ENCODE measurements around the gene ADARB2.
"Not testable (repeated sequence)": the region's sequence is repeated elsewhere in the genome, so short reads cannot be mapped to it uniquely, and the experiment has no call there.

ADARB2 gene

DNA sequence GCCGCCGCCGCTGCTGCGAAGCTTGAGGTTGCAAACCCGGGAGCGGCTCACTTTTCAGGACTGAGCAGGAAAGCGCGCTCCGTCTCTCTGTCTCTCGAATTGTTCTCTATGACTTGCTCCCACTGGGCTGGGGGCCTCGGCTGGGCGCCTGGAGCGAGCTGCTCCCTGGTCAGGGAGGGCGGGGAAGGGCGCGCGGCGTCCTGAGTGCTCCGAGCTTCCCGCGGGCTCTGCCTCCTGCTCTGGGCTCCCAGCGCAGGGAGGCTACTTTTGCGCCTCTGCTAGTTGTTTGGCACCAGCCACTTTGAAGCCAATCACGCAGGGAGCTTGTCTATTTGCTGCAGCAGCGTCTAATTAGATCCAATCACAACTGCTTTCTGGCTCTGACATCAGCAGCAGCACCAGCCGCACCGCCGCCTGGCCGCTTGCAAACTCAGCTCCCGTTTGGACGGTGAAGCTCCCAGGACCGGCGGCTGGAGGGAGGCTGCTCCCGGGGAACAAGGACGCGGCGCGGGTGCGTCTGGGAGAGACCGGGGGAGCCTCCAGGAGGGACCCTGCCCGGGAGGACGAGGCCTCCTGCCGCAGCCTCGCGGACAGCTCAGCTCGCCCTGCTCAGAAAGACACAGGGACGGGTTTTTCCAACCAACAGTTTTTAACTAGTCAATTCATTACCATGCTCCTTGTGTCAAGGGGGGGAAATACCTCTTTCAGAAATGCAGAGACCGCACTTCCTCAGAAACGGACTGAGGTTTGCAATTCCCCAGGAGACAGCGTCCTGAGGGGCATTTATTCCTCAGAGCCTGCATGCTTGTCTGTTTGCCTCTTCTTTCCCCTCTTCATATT lies at the start of gene ADARB2:
Gene ADARB2, minus strand, starts transcription at position 304 of the 840 bp plus-strand sequence.
- peak; percentile 2 for DNase-seq (ENCODE audit: low read depth)

DNA sequence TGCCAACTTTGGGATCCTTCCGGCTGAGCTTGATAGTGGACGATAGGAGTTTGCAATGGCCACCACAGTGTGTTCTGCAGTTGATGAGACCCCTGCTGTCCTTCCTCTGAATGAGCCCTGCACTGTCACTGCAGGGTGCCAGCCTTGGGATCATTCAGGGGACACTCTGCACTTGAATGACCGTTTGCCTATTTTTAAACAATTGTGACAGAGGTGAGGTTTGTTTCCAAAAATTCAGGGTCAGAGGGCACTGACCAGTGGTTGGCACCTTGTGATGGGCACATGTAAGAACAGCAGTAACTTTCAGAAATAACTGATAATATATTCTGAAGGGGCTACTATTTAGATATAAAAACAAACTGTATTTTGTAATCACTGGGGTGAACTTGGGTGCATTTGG lies 48.5 kb upstream of the ADARB2 start:
- DNase-seq (ENCODE audit: low read depth): no peak

DNA sequence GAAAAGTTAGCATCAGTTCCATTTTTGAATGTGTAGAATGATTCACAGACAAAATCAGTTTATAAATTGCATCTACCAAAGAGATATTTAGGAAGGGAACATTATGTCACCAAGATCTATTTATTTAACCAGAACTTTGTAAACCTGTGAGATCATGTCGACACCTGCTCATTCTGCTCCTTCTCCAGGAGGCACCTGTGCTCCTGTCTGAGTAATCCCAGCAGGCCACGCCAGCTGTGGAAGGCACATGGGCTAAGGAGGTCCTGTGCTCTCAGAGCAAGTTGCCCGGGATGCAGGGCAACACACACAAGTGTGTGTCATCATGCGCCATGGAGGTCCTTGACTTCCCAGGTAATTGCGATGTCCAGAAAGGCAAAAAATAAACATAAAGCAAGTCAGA lies 45.5 kb upstream of the ADARB2 start:
- no peak for DNase-seq (ENCODE audit: low read depth)

DNA sequence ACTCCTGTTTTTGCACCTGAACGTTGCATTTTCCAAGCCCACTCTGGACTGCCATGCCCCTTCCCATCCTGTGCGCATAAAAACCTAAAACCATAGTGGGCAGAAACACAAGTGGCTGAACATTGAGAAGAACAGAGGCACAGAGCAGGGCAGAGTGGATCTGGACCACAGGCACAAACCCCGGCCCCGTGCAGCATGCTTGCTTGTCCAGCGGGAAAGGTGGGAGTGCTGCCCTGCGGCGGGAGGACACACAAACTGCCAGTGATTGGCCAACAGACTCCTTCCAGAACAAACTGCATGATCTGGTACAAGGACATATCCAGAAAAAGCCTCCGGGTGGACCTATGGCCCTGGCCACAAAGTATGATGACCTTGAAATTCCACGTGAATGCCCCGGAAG lies 42.5 kb upstream of the ADARB2 start:
- DNase-seq (ENCODE audit: low read depth): no peak

DNA sequence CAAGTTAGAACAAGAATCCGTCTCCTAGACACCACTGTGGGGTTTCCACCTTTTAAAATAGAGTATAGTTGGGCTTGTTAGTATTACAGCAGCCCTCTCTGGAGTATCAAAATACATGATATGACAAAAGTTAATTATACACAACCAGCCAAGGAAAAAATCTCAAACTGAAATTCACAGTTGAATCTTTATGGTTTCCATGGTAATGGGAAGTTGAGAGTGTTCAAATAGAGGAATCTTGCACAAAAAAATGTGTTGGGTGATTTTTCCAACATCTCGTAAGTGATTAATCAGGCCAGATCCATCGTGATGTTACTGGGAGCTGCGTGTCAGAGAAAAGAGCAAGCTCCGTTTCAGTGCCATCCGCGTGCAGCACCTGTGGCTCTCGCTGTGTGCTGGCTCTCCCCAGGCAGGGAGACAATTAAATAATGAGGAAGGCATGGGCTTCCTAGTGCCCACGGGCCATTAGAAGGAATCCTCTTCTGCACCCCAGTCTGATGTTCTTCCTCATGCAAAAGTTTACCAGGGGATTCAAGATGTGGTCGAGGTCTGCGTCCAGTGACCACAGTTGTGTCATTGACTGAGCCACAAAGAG lies 41.1 kb upstream of the ADARB2 start:
- DNase-seq (ENCODE audit: low read depth): no peak

DNA sequence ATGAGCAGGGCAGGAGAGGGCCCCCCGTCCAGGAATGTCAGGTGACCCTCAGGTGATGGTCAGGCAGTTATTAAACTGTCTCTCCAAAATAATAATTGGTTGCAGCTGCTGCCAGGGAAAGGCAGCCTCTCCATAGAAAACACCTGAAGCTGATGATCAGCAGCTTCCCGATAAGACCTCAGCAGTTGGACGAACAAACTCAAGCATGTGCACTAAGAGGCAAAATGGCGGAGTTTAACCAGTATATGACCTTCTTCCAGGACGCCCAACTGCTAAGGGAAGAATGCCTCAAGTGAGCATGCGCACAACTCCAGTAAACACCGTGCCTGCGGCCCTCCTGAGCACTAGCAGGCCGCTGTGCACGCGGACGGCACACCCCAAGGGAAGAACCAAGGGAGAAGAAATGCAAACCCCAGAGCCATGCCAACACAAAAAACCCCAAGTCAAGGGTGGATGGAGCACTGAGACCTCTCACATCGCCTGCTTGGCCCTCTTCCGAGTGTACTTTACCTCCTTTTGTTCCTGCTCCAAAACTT lies 38.9 kb upstream of the ADARB2 start:
- no peak for DNase-seq (ENCODE audit: low read depth)

DNA sequence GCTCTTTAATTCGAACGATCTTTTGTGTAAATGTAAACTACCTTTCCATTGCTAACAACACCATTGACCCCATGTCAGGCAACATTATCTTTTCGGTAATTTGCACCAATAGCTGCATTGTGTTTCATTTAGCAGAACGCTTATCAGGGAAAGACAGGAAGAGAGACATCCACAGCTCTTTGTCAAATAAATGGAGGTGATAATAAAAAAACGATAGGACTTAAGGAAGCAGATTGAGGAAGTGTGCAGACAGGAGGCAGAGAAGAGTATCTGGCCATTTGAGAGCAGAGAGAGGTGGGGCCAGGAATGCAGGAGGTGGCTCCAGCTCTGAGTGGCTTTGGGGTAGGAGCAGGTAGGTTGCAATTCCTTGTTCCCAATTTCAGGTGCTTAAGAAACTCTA lies 37.5 kb upstream of the ADARB2 start:
- DNase-seq (ENCODE audit: low read depth): no peak

DNA sequence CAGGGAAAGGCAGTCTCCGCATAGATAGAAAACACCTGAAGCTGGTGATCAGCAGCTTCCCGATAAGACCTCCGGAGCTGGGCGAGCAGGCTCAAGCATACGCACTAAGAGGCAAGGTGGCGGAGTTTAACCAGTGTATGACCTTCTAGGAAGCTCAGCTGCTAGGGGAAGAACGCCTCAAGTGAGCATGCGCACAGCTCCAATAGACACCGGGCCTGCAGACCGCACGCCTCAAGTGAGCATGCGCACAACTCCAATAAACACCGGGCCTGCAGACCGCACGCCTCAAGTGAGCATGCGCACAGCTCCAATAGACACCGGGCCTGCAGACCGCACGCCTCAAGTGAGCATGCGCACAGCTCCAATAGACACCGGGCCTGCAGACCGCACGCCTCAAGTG lies 35.9 kb upstream of the ADARB2 start:
- not testable (repeated sequence) for DNase-seq (ENCODE audit: low read depth)

DNA sequence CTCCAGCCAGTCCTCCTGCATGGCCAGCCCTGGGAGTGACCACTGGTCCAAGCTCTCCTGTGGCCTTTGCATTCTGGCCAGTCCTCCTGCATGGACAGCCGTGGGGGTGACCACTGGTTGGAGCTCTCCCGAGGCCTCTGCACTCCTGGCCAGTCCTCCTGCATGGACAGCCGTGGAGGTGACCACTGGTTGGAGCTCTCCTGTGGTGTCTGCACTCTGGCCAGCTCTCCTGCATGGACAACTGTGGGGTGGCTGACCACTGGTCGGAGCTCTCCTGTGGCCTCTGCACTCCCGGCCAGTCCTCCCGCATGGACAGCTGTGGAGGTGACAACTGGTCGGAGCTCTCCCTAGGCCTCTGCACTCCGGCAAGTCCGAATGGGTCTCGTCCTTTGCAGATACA lies 28.7 kb upstream of the ADARB2 start:
- no peak for DNase-seq (ENCODE audit: low read depth)

DNA sequence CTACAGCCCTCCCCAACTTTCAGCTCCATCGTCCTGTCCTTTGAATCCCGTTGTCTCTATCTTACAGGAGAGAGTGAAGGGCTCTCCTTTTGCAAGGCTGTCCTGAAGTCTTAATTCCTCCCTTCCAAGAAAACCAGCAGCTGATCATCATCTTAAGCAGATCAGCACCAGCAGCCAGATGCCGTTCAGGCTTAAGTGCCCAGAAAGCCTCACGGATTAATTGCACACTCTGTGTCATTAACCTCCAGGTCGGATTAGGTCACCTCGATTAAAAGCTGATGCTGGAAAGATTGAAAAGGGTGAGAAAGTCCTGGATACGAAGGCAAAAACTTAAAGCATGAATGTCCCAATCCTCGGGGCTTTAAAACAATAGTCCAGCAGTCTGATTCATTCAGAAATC lies 24.8 kb upstream of the ADARB2 start:
- no peak for DNase-seq (ENCODE audit: low read depth)

DNA sequence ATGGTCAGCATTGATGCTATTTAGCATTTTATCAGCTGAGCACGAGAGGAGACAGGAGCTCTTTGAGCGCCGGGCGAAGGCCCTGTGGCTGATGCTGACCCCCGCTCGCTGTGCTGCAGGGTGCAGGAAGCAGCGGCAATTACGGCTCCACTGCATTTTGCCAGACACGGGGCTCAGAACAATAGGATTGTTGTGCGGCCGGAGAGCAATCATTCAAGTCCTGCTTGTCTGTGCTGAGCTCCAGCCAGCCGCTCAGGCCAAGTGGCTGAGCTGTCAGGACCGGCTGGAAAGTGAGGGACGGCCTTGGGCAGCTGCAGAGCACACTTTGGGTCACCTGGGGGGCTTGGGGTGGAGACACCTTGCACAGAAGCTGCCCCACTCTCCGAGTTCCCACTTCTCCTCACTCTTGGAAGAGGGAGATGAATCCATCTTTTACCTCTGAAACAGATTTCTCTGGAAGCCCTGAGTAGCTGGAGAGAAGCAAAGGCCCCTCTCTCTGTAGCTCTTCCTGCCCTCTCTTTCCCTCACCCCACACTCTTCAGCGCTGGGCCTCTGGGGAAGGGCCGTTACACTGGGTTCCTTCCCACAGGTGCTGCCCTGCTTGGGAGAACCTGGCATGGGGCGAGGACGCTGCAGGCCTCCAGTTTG lies 17.3 kb upstream of the ADARB2 start:
- no peak for DNase-seq (ENCODE audit: low read depth)

DNA sequence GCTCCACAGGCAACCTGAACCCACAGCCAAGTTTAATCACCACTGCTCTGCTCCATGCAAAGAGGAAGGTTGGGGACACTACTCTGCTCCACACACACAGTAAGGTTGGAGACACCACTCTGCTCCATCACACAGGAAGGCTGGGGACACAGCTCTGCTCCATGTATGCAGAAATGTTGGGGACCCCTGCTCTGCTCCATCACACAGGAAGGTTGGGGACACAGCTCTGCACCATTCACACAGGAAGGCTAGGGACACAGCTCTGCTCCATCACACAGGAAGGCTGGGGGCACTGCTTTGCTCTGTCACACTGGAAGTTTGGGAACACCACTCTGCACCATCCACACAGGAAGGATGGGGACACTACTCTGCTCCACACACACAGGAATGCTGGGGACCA lies 14.8 kb upstream of the ADARB2 start:
- no peak for DNase-seq (ENCODE audit: low read depth)

DNA sequence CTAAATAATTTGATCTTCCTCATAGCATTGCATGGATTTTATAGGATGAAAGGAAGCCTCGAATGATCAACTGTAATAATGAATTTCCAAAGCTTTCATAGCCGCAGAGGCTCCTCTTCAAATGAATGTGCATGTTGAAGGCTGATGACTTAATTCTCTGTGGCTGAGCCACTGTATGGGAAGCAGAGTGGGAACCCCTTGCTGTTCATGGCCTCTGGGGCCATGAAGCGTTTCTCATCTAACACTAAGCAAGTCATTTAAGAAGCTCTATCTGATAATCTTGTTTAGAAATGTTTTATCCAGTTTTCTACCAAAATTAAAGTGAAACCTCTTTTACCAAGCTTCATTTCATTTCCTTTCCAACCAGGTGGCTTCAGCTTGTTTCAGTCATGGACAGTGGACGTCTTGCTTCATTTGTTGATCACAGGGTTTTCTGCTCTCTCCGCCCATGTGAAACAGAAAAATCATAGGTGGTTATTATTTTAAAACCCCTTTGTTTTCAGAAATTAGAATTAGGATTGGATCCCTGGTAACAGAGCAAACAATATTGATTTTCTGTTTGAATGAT lies 10.3 kb upstream of the ADARB2 start:
- DNase-seq (ENCODE audit: low read depth): no peak

DNA sequence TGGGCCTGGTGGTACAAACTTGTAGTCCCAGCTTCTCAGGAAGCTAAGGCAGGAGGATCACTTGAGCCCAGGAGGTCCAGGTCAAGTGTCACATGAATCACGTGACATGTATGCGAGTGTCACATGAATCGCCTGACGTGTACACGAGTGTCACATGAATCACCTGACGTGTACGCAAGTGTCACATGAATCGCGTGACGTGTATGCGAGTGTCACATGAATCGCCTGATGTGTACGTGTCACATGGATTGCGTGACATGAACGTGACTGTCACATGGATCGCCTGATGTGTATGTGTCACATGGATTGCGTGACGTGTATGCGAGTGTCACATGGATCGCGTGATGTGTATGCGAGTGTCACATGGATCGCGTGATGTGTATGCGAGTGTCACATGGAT lies 9.5 kb upstream of the ADARB2 start:
- DNase-seq (ENCODE audit: low read depth): no peak

DNA sequence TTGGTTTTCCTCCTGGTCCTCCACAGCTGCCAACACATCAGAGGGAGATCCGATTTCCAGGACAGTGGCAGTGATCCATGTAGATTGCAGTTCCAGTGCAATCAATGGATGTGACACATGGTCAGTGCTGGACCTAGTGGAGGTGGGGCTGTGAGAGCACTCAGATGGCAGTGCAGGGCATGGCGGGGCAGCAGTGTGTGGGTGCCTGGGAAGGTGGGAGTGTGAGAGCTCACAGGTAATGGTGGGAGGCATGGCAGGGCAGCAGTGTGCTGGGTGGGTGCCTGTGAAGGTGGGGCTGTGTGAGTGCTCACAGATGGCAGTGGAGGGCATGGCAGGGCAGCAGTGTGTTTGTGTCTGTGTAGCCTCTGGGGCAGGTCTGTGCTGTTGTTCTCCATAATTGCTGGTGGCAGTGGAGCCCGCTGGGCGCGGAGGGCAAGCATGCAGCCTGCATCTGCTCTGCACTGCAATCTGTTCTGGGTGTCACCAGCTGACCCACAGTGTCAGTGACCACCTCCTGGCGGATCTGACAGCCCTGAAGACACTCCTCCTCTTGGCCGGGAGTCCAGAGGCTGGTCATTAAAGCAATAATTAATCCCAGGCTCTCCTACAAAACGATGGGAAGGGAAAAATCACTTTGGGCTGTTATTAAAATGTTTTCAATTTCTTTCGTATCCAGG lies 8.6 kb upstream of the ADARB2 start:
- no peak for DNase-seq (ENCODE audit: low read depth)

DNA sequence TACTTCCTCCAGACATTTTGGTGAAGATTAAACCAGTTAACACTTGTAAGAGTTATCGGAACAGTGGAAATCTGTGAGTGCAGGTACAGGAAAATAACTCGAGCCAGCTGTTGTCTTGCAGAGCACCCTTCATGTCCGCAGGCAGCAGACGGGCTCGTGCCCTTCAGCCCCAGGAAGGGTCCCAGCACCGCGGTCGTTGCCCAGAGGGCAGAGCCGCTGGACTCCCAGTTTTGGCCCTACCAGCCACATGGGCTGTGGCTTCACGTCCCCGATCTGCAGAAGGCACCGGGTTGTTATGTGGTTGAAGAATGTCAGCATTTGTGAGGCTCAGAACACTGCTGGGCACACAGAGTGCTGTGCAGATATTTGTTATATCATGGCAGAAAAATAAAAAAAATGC lies 7.2 kb upstream of the ADARB2 start:
- DNase-seq (ENCODE audit: low read depth): no peak

DNA sequence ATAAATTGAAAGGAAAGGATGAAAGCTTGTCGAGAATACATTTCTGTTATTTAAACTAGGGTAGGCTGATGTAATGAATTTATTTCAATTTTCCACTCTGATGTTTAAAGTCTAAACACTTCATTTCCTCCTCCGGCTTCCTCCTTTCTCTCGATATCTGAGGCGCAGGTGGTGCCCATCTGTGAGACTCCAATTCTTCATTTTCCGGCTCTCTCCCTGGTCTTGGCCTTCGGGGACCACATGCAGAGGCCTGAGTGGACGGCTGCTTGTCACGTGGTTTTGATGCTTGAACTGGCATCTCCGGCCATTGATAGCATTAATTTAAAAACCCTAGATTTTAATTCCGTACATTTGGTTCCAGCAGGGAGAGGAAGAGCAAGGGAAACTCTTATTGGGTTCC lies 5.8 kb upstream of the ADARB2 start:
- DNase-seq (ENCODE audit: low read depth): no peak

DNA sequence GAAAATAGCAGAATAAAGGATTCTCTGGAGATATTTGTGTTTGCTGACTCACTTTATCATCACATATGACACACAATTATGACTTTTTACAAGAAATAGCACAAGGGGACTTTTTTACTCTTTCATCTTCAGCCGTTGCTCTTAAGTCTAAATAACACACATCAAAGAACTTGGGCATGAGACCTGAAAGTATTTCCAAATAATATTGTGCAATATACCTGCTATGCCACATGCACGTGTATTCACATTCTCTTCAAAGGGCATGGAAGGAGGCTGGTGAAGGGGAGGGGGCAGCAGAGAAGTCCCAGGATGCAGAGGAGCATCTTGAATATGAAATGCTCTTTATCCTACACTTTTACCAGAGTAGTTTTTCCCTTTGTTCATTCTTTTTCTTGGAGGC lies 4.1 kb upstream of the ADARB2 start:
- no peak for DNase-seq (ENCODE audit: low read depth)

DNA sequence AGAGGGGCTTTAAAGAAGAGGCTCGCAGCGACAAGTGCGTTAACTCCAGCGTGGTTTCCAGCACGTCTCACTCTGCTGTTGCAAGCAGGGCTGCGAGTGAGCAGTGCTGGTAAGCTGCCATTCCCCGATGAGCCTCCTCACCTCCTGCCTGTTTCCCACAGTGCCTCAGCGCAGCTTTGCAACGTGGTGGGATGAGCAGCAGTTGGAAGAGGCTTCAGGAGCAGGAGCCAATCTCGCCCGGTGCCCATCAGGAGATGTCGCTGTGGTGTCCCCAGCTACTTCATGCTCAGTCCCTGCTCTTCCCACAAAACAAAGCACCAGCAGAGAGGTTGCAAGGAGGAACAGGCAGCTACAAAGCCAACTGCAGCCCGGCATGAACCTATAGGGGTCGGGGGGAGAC lies 2.4 kb upstream of the ADARB2 start:
- no peak for DNase-seq (ENCODE audit: low read depth)

DNA sequence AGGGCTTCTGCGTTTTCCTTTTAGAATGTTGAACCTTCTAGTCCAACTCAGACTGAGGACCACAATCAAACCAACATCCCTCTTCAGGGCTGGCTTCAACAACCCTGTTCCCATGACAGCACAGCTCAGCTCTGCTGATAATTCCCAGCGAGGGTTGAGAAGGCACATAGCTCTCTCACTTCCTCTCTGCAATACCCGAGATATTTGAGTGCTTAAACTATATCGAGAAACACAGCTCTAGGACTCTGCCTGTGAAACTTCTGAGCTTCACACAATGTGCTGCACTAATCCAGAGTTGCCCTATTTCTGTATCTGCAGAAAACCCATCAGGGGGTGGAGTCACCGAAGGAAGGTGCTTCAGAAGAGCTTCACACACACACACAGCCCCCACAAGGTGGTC lies 1.6 kb upstream of the ADARB2 start:
- no peak for DNase-seq (ENCODE audit: low read depth)

DNA sequence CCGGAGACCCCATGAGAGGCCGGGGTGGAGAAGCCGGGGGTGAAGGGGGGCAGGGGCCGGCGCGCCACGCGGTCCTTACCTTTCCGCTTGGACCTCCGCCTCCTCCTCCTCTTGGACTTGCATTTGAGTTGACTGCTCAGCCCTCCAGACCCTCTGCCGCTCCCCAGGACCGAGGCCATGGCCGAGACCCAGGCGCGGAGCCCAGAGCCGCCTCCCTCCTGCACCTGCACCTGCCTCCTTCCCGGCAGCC lies 428 bp downstream of the ADARB2 start:
- no peak for DNase-seq (ENCODE audit: low read depth)

DNA sequence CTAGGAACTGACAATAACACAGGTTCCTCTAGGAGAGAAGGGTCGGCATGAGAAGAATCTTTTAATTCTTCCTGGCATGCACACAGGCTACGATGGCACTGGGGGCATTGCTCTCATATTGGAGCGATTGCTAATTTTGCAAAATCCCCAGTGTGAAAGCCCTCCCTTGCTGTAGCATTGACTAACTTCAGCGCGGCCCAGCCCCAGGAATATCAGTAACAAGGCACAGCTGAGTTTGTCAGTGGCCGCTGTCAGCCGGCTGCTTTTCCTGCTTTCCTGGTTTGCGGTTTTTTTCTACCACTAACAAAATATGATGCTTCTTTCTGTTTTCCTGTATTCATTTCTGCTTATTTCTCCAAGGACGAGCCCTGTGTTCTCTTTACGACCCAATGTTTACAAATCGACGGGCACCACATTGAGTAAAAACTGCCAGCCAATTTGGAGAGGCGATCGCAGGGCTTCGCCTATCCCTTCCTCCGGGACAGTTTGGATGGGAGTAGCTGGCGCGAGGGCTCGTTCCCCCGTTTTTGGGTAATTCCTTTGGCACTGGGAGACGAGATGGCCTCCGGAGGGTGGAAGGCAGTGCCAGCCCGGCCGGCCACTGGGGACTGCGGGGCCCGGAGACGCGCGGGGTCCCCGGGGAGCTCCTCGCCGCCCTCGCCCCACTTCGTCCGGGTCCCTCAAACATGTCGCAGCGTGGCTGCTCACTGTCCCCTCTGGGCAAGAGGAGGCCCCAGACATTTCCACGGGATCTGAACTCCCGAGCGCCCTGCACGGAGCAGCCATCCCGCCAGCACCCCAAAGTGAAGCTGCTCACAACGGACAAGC lies 967 bp downstream of the ADARB2 start:
- DNase-seq (ENCODE audit: low read depth): no peak
